ENCODE results near the gene JDP2.
A peak's percentile ranks its signal among the peaks of the same experiment; 100 is the strongest.
"Not testable (repeated sequence)": the region's sequence is repeated elsewhere in the genome, so short reads cannot be mapped to it uniquely, and the experiment has no call there.

JDP2 gene
- total RNA-seq: 0 to 0.61 (median 0.25) reads per million in 4 donors

DNA sequence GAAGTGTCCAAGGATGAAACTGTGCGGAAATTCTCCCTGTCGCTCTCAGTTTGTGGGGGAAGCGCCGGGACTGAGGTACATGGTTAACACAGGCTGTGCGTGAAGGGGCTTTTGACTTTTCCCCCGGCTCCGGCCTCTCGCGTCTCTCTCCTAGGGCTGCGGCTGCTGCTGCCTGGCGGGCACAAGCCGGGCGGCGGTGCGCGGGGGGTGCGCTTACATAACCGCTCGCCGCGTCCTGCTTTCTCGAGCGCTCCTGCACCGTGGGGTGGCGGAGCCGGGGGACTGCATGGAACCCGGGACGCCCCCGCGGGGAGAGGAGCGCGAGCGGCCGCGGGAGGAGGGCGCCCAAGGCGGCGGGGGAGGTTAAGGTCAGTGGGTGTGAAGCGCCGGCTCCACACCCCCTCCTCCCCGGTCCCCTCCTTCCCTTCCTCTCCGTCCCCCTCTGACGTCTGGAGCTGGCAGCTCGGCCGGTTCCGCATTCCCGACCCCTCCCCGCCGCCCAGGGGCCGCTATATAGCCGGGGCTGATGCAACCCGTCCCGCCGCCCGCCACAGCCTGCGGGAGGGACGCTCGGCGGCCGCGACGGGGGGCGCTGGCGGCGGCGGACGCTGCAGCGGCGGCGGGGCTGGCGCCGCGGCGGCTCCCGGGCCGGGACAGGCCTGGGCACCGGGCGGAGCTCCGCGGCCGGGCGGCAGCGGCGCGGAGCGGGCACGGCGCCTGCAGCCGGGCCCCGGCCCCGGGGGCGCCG, at the start of gene JDP2:
Gene JDP2 (plus strand): TSS at position 541 of the 748 bp plus-strand sequence. CDS start 9,899 bp downstream, outside the sequence.
- DNase-seq: peak in 3 of 5 donors; percentile 30 to 52 (median 32)

DNA sequence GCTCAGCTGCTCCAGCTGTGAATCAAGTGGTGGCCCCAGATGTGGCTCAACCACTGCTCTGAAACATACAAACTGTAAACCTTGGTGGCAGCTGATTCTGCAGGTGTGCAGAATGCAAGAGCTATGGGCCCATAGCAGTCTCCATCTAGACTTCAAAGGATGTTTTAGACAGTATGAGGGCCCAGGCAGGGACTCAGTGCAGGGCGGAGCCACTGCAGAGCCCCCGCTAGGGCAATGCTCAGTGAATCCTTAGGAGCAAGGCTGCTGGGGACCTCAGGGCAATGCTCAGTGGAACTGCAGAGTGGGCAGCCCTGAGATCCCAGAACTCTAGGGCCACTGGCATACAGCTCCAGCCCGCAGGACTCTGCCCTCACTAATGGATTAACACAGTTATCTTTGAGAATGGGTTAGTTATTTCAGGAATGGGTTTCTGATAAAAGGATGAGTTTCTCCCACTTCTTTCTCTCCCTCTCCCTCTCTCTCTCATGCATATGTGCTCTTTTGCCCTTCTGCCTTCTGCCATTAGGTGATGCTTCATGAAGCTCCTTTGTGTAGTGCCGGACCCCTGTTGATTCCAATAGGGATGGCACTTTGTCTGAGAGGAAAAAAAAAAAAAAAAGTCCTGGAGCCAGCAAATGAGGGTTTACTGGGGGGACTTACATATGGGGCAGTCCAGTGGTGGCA, 48.4 kb upstream of the JDP2 start:
- DNase-seq: no peak

DNA sequence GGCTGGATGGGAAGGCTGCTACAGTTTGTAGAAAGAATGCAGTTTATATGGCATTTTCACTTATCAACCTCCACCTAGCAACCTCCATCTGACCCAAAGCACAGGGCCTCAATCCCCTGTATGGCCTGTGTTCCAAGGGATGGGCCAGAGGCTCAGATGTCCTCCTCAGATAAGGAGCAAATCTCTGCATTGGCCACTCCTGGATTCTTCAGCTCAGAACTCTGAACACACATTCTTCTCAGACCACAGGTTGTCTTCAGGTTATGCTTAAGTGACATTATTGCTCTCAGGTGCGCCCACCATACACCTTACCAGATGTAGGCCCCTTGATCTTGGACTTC, 47.9 kb upstream of the JDP2 start:
- no peak for DNase-seq

DNA sequence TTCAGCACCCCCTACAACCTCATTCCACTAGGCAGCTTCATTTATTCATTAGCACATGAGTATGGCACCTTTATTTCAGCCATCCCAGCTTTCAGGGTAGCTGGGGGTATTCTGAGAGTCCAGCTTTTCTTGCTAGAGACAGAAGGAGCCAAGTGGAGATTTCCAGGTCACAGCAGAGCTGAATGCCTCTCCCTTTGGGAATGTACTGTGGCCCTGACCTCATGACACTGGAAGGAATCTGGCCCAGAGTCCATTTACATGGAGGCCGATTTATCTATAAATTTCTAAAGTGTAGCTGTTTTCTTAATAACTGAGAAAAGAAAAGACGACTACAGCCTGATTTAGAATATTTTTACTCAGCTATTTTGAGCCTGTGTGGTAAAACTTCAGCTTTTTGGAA, 47.2 kb upstream of the JDP2 start:
- DNase-seq: no peak

DNA sequence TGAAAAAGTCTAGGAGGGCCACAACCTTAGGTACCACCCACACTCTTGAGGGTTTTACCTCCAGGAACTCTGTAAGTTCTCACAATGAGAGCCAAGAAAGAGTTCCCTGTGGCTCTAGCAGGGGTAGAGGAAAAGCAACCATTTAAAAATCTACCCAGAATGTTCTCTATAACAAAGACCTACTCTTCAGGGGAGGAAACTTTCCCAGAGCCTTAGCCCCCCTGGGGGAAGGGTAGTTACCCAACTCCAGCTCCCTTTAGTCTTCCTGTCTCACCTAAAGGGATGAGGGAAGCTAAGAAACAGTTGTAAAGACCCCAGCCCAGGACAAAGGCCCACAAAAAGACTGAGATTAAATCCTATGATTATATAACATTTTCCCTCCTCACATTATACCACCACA, 46.2 kb upstream of the JDP2 start:
- DNase-seq: no peak

GRCh38 chr14:75383219-75383618, 44.6 kb upstream of the JDP2 start:
- DNase-seq: not testable (repeated sequence)

- no peak for DNase-seq
Measured at GRCh38 chr14:75383721-75384120, 44.1 kb upstream of the JDP2 start.

- DNase-seq: no peak
Measured at GRCh38 chr14:75389679-75390078, 38.1 kb upstream of the JDP2 start.

DNA sequence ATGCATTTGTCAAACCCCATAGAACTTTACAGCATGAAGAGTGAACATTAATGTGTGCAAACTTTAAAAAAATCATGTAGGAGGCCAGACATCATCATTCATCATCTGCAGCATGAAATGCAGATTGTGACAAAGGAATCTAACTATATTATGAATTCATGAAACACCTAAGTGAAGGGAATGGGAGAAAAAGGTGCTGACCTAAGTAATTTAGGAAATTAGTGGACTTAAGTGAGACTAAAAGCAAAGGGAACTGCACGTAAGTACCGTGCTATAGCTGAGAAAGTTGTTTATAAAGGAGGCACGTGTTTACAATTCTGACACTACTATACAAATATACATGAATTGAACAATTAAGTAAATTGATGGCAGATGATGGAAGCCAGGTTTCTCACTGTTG, 37.6 kb upstream of the JDP2 start:
- DNase-seq: no peak

- DNase-seq: no peak
Measured at GRCh38 chr14:75391953-75392352, 35.9 kb upstream of the JDP2 start.

GRCh38 chr14:75392686-75393641, 34.9 kb upstream of the JDP2 start:
- no peak for DNase-seq

DNA sequence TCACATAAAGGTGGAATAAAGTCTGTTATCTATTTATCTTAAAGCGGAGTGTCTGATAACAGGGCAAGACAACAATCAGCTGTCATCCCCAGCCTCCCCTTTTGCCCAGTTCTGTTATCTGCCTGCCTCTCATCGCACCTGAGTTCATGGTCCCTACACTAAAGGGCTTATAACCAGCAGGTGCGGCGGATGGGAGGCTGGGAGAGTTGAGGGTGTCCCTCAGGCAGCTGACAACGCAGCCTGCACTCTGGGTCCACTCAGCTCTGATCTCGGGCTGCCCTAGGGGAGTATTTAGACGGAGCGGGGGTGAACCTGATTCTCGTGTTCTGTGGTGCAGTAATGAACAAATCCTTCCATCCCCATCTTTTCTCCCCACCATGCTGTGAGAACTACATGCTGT, 34.0 kb upstream of the JDP2 start:
- no peak for DNase-seq

- DNase-seq: no peak
Measured at GRCh38 chr14:75395862-75396261, 32.0 kb upstream of the JDP2 start.

DNA sequence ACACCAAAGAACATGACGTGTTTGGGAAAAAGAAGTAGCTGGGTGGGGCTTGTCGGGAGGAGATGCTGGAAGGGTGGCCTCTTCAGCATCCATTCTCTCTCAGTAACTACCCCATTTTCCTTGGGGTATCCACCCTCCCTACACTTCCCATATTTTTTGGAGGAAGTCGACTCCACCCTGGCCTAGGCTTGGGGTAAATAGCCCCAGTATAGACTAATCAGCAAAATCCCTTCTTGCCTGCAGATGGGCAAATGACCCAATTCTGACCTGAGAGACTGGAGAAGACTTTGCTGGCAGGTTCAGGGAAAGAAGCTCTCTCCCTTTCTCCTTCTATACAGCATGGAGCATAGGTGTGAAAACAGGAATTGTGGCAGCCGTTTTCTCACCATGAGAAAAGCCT, 28.5 kb upstream of the JDP2 start:
- no peak for DNase-seq

- peak in 1 of 5 donors; percentile 20 for DNase-seq
Measured at GRCh38 chr14:75399843-75400775, 27.7 kb upstream of the JDP2 start.

DNA sequence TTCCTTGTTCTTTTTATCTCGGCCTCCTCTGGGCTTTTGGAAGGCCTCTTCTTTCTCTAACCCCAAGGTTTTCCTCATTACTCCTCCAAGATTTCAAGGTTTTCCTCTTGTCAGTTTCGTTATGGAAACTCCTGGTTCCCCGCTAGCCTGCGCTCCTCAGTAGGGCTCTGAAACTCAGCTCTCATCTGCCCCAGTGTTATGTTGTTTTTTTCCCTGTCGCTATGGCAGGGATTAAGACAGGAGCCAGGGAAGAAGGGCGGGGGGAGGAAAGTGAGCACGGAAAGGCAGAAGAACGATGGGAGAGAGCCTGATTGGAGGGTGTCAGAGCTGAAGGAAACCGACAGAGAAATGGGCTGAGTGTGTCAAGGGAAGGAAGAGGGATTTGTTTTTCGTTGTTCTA, 26.5 kb upstream of the JDP2 start:
- no peak for DNase-seq

- DNase-seq: no peak
Measured at GRCh38 chr14:75402867-75403413, 24.9 kb upstream of the JDP2 start.

- no peak for DNase-seq
Measured at GRCh38 chr14:75404847-75405246, 23.0 kb upstream of the JDP2 start.

GRCh38 chr14:75406102-75406501, 21.7 kb upstream of the JDP2 start:
- DNase-seq: no peak

DNA sequence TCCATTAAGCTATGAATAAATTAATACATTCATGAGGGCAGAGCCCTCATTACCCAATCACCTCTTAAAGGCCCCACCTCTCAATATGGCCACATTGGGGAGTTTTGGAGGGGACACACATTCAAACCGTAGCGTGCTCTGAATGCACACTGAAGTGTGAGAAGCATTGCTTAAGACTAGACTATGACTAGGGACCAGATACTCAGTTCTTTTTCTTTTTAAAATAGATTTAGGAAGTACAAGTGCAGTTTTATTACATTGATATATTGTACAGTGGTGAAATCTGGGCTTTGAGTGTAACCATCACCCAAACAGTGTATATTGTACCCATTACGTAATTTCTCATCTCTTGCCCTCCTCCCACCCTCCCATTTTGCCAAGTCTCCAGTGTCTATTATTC, 21.0 kb upstream of the JDP2 start:
- DNase-seq: no peak

GRCh38 chr14:75409316-75410205, 18.3 kb upstream of the JDP2 start:
- no peak for DNase-seq

All from T-helper 1 cell (primary cell).